GM21381 (cell line): ENCODE results near the gene SERPIND1.
"Not testable (repeated sequence)": the region's sequence is repeated elsewhere in the genome, so short reads cannot be mapped to it uniquely, and the experiment has no call there.

Source experiments
- ATAC-seq: cut with Tn5 transposase; IDR thresholded peaks from one replicate; pipeline ENCODE4 v1.9.1; 2021; ENCODE audit warnings: mild to moderate bottlenecking, moderate library complexity; ENCODE audit not compliant: unreplicated experiment

The SERPIND1 gene

GRCh38 chr22:20773793-20774212 lies at the start of gene SERPIND1:
TSS of gene SERPIND1 (plus strand) at chr22:20774113. CDS start at chr22:20779313, 5,200 bp downstream.
- ATAC-seq, result no peak

GRCh38 chr22:20724676-20725454 lies 49.0 kb upstream of the SERPIND1 start:
- no peak for ATAC-seq

- no peak for ATAC-seq
Measured at GRCh38 chr22:20725987-20726558, 47.8 kb upstream of the SERPIND1 start.

DNA sequence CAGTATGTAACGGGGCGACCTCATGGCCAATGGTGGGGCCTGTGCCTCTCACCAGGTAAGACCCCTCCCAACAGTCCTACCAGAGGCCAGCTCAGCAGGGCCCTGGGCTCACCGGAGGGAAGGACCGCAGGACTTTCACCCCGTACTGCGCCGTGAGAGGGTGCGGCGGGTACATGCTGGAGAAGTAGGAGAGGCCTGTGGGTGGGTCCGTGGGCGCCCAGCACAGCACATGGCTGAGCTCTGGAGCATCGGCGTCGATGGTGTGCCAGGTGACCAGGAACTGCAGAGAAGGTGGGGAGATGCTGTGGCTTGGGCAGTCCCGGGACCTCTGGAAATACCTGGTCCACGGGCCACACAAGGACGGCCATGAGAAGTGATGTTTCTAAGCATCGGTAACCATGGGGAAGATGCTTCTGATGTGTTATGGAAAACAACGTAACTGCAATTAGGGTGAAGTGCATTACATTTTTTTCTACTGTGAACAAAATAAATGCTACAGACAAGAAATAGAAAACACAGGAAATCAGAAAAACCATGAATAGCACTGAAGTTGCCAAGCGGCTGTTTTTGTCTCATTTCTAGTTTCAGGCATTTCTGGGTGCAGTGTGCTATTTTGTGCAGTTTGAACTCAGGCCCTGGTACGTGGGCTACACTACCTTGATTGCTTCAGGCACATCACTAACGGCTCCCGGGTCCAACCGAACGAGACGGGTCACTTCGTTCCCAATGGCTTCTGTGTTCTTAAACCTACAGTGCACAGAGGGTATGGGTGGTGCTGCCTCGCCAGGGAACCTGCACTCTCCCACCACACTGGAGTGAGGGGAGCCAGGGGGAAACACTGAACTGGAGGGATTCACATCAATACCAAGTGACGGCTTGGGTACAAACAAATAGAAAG lies 46.5 kb upstream of the SERPIND1 start:
- ATAC-seq, result no peak

DNA sequence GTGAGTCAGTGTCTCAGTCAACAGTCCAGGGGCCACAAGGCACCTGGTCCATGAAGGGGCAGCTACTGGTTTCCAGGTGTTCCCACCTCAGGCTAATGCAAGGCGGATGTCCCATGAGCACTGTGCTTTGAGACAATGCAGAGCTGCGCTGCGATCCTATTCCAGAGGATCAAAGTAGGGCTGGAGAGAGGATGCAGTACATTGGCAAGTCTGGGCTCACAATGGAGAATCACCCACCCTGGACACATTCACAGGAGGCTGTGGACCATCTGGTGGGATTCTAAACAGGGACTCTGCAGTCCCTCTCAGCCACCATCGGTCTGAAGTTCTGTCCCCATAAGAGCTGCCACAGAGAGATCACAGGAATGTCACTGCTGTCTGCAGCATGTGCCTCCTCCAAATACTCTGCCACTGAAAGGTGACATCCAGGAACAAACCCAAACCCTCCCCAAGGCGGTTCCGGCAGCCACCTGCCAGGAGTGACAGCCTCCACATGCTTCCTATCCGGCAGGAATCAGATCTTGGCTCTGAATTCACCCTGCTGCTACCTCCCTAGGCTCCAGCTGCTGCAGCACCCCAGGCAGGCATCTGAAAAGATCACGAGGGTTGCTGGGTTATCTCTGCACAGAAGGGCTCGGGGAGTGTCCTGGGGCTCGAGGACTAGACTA lies 45.3 kb upstream of the SERPIND1 start:
- no peak for ATAC-seq

GRCh38 chr22:20729194-20729593 lies 44.7 kb upstream of the SERPIND1 start:
- no peak for ATAC-seq

DNA sequence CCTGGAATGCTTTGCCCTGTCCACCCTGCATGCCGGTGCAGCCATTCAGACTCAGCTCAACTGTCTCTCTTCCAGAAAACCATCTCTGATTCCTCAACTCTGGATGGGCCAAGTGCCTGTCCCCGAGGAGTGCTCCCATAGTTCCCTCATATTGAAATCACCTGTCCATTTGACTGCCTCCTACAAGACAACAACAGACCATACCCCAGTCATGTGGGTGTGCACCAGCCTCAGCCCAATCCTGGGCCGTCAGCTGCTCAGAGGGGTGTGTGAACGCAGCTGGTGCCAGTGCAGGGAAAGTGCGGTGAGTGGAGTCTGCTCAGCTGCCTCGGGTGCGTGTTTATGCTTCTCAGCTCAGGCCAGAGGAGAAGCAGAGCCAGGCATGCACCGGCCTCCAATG lies 41.5 kb upstream of the SERPIND1 start:
- not testable (repeated sequence) for ATAC-seq

GRCh38 chr22:20735356-20736162 lies 38.4 kb upstream of the SERPIND1 start:
- ATAC-seq, result not testable (repeated sequence)

DNA sequence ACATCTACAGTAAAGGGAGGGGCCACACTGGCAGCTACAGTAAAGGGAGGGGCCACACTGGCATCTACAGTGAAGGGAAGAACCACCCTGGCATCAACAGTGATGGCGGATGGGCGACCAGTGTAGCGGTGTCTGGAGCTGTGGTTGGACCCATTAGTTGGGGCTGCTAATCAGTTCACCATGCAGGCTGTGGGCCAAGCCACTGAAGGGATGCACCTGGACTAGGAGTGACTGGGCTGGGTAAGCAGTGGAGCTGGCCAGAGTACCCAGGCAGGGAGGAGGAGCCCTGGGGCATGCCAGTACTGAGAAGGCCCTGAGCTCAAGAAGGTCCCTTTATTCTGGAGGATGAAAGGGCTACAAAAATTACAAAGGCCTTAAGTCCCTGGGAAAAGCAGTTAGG lies 37.0 kb upstream of the SERPIND1 start:
- ATAC-seq, result not testable (repeated sequence)

DNA sequence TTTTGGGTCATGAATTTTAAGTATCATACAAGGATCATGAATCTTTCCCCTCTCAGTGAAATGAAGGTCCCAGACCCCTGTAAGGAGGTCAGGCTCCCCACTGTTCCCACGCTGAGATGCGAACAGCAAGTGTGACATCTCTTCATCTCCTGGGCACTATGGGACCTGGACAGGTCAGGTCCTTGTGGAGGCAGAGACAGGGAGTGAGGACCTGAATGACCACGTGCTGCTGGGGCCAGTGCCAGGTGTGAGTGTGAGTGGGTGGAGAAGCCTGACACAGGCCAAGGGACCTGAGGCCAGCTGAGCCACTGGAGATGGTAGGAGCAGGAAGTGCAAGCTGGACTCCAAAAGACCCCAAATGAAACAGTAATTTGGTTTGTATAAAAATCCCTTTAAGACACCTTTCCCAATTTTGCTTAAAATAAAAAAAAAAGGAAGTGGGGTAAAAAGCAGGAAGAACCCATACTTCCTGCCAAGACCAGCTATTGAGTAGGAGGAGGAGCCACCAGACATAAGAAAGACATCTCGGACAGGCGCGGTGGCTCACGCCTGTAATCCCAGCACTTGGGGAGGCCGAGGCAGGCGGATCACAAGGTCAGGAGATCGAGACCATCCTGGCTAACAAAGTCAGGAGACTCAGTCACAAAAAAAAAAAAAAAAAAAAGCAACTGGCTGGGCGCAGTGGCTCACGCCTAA lies 35.4 kb upstream of the SERPIND1 start:
- no peak for ATAC-seq

GRCh38 chr22:20740222-20740951 lies 33.5 kb upstream of the SERPIND1 start:
- no peak for ATAC-seq

- no peak for ATAC-seq
Measured at GRCh38 chr22:20741008-20741633, 32.8 kb upstream of the SERPIND1 start.

DNA sequence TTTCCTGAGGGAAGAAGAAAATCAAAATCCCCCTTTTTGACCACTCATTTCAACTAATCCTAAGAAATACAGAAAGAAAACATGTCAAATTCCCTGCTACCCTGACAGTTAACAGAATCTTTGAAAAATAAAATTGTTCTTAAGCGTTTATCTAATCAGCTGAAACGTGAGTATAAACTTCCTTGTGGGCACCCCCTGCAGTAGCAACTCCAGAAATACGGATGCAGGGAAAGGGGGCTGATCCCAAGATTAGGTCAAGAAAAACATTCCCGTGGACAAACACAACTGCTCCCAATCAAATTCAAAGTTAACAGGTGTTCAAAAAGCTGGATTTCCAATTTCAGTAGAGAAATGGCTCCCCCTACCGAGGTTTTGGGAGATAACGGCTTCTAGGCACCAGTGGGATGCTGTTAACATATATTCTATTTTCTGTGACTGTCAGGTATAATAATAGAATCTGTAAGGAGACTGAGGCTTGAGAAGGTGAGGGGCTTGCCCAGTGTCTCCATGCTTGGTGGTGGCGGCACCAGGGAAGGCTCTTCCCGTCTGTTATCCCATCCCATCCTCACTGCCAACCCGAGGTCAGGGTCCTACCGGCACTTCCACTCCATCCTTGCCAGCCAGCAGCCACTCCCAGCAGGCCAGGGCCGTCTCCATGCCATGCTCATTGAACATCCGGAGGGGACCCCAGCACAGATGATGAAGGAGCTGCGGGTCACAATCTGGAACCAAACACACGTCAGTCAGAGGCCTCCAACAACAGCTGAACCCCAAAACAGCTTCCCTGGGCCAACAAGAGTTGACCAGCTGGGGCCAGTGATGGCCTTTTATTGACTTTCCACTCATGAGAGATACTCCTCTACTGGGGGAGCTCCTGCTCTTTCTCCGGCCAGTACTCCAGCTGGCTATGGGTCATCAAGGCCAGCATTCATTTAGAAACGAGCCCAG lies 32.0 kb upstream of the SERPIND1 start:
- ATAC-seq, result no peak

GRCh38 chr22:20742764-20743163 lies 31.1 kb upstream of the SERPIND1 start:
- no peak for ATAC-seq

- ATAC-seq, result no peak
Measured at GRCh38 chr22:20744456-20744855, 29.5 kb upstream of the SERPIND1 start.

DNA sequence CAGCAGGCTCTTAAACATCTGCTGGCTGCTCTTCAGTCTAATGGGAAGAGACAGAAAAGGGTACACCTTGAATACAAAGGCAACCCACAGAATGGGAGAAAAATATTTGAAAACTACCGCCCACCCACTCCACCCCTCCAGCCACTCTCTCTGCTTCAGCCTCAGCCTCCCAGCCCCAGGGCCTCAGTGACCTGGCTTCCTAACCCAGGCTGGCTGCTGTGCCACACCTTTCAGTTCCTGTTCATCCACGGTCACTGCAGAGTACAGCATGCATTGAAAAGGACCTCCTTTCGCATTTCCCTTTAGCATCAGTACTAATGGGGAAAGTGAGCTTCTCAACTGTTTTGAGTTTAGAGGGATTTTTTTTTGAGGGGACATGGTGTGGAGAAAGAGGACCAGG lies 28.8 kb upstream of the SERPIND1 start:
- no peak for ATAC-seq

- ATAC-seq, result no peak
Measured at GRCh38 chr22:20746431-20747189, 27.3 kb upstream of the SERPIND1 start.
